GM19438 (cell line): ENCODE data around the gene MLPH.

Source experiments
- ATAC-seq: cut with Tn5 transposase; IDR thresholded peaks from one replicate; pipeline ENCODE4 v1.9.1; 2021; ENCODE audit warnings: low read depth; ENCODE audit not compliant: unreplicated experiment

The MLPH gene

DNA sequence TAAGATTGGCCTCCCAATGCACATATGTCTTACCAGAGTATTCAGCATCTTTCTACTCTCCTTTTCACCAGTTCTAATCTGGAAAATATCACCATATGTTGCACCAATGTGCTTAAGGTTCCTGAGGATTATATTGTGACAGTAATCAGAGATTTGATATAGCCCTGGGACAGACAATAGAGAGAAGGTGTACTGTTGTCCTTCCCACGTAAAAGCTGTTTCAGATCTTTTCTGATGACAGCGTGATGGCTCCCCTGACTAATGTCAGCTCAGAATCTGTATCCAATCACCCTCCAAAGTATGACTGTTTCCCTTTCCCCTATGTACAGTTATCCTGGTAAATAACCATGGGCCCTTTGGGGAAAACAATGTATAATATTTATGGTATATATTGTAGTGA, 9.0 kb upstream of the MLPH start:
- no peak for ATAC-seq

DNA sequence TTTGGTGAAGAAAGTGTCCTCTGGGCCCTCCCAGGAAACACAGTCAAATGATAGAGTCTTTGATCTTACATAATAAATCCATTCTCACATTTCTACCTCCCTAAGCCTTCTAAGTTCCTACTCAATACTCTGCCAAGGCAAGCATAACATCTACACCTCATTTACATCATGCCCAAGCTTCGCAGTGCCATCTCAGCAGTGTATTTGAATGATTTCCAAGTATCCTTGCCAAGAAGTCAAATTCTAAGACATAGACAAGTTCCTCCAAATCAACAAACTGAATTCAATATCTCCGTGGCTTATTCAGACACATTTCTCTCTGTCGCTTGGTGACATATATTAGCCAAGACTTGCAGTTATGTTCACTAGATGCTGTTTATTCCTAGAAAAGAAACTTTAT, 8.1 kb upstream of the MLPH start:
- ATAC-seq, result no peak

DNA sequence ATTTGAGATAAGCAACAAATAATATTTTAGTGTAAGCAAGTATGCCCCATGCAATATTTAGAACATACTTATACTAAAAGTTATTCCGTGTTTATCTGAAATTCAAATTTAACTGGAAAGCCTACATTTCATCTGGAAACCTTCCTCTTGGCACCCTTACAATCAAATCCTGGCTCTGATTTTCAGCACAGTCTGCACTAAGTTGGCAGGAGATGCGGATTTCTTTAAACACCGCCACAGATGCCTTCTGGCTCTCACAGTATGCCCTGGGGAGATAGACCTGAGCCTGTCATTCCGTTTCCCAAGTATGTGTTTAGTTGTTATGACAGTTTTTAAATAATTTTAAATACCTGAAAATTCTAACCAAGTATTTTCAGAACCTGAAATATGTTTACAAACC, 7.3 kb upstream of the MLPH start:
- no peak for ATAC-seq

DNA sequence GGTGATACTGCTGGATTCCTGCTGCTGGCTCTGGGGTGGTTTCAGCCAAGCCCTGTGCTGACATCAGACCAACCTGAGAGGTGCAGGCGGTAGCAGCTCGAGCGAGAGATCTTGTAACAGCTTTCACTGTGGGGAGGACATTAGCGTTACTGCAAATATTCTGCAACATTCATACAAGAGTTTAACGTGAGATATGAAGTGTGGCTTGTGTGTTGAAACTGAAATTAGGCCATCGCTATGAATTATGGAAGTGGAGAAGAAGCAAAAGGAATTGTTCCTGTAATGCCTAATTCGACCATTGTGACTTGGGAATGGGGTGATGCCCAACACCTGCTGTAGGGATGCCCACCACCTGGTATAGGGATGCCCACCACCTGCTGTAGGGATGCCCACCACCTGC, 6.5 kb upstream of the MLPH start:
- ATAC-seq, result no peak

DNA sequence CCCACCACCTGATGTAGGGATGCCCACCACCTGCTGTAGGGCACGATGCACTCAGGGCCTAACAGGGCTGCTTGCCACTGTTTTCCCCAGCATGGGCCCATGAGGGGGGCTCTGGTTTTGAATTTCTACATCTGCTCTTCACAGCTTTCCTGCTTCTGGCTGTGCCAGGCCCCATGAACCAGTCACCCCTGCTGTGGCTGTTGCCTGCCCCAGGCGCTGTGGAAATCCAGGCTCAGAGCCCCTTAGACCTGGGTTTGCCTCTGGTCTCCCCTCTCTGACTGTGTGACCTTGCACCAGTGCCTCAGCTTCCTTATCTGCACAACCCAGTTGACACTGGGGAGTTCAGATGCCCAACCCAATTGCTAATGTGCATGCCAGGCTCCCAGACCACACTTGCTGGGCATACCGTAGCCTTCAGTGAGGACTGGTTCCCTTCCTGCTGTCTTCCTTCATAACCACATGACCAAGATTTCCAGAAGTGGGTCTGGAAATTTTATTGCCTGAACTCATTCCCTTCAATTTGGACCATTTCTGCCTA, 6.0 kb upstream of the MLPH start:
- no peak for ATAC-seq

- no peak for ATAC-seq
Observed at GRCh38 chr2:237482485-237482884, 4.6 kb upstream of the MLPH start.

GRCh38 chr2:237483018-237483731, 3.9 kb upstream of the MLPH start:
- ATAC-seq, result no peak

- no peak for ATAC-seq
Observed at GRCh38 chr2:237485304-237485703, 1.7 kb upstream of the MLPH start.

DNA sequence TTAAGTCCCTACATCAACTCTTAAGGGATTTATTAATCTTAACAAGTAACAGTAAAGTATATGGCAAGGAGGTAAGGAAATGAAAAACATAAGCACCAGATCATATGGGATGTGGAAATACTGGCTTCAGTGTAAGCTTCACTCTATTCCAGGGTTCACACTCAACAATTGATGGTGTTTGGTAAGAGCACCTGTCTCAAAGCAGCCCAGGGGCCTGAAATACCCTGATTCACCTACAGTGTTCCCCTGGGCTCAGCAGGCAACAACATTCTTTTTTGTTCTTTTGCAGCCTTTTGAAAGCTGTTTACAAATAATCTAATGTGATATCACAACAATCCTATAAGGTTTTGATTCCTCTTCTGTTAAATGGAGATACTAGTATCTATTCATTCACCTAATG, 1.2 kb upstream of the MLPH start:
- no peak for ATAC-seq

DNA sequence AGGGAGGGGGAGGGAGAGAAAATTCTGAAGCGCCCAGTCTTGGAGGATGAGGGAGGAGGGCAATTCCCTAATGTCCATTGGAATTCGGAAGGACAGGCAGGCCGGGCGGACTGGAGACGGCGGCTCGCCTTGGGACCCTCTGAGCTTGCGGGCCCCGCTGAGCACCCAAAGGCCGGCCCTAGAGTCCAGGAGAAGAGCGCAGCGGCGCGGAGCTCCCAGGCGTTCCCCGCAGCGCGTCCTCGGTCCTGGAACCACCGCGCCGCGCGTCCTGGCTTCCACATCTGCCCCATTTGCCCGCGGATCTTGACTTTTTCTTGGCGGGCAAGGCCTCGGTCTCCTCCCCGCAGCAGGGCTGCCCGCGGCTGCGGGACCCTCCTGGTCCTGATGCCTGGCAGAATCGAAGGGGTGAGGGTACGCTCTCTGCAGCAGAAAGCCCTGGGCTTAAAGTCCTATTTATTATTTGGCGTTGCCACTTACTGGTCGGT, 675 bp upstream of the MLPH start:
- ATAC-seq, result no peak

- no peak for ATAC-seq
Observed at GRCh38 chr2:237487496-237487895, 445 bp downstream of the MLPH start.

GRCh38 chr2:237488295-237488694, 1.2 kb downstream of the MLPH start:
- ATAC-seq, result no peak

- no peak for ATAC-seq
Observed at GRCh38 chr2:237488901-237489860, 2.1 kb downstream of the MLPH start.

- ATAC-seq, result no peak
Observed at GRCh38 chr2:237490009-237490711, 3.1 kb downstream of the MLPH start.

DNA sequence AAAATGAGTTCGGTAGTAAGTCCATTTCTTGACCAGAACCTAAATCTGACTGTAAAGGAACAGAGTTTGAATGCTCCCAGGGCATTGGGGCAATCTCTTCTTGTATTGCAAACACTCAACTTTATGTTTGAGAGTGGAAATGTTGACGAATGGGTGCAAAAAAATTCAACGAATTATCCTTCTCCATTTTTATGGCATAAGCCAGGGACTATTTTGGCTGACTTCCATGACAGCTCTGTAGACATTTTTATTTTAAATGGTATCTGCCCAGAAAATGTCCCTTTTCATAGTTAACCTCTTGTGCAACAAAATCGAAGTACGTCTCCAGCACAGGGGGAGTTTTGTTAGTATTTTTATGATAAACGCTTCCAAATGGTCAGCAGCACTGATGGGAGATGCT, 3.7 kb downstream of the MLPH start:
- ATAC-seq, result no peak

- ATAC-seq, result no peak
Observed at GRCh38 chr2:237491515-237492118, 4.6 kb downstream of the MLPH start.

GRCh38 chr2:237492137-237492890, 5.3 kb downstream of the MLPH start:
- ATAC-seq, result no peak

DNA sequence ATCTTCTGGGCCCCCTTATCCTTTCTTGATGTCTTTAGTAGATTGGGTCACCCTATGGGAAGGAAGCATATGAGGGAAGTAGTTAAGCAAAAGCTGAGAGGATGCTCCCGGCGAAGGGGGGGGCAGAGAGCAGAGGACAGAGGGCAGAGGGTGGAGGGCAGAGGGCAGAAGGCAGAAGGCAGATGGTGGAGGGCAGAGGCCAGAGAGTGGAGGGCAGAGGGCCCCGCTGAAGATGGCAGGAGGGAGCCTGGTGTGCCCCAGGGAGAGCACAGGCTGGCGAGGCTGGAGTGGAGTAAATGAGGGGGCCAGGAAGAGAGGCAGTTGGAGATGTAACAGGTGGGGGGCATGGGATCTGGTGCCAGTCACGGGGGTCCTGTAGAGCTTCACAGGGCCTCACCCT, 7.0 kb downstream of the MLPH start:
- ATAC-seq, result no peak

- ATAC-seq, result no peak
Observed at GRCh38 chr2:237495521-237496117, 8.6 kb downstream of the MLPH start.
